ENCODE data around the gene HYDIN.

DNA sequence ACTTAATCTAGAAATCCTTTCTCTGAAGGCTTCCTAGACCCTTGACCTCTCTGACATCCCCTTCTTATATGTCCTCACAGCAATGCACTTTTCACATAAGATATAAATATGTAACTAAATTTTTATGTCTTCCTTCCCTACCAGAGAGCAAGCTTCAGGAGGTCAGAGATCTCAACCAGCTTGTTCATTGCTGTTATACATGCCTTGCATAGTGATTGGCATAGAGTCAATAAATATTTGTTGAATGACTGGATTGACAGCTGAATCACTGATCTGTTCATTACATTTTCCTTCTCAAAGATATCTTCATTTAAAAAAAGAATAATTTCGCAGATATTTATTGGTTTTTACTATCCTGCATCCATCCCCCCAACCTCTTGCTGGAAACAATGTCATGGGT lies 29.5 kb downstream of the HYDIN start:
- TF ChIP-seq EZH2phosphoT487 (IDR thresholded peaks at IDR 0.05; ENCODE audit: low read depth, severe bottlenecking, unreplicated experiment), result no peak
- TF ChIP-seq, protein P1, sequence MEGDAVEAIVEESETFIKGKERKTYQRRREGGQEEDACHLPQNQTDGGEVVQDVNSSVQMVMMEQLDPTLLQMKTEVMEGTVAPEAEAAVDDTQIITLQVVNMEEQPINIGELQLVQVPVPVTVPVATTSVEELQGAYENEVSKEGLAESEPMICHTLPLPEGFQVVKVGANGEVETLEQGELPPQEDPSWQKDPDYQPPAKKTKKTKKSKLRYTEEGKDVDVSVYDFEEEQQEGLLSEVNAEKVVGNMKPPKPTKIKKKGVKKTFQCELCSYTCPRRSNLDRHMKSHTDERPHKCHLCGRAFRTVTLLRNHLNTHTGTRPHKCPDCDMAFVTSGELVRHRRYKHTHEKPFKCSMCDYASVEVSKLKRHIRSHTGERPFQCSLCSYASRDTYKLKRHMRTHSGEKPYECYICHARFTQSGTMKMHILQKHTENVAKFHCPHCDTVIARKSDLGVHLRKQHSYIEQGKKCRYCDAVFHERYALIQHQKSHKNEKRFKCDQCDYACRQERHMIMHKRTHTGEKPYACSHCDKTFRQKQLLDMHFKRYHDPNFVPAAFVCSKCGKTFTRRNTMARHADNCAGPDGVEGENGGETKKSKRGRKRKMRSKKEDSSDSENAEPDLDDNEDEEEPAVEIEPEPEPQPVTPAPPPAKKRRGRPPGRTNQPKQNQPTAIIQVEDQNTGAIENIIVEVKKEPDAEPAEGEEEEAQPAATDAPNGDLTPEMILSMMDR (IDR thresholded peaks at IDR 0.05; ENCODE audit: poor library complexity), result no peak
- no peak for TF ChIP-seq EZH2 (IDR thresholded peaks at IDR 0.05; ENCODE audit: borderline replicate concordance)
